Pancreas (tissue), 10 donors: ENCODE data around the gene NAV3. TPM values are rescaled to one million over a fixed set of nuclear protein-coding genes. Genes with fewer than 3 reads are reported as not detected.

Experiments used
- ATAC-seq, 4 donors: fragments of 200-7000 bp; cut with Tn5 transposase; one replicate each; pipeline versions ENCODE4 v1.8.0 to v1.9.1; 2020; ENCODE audit warnings: mild to moderate bottlenecking in 4 of 4, moderate library complexity in 4 of 4
- DNase-seq, 6 donors: peaks; one replicate each; pipeline ENCODE4 v3.0.0-alpha.2; 2020
- FAIRE-seq: peaks from 2 replicates; lab custom pipeline; 2012; peaks lifted over from hg19 to GRCh38; lab: Jason Lieb, UNC
- H3K27ac ChIP-seq, 4 donors: fragments of 200-600 bp; sonication (generic); 1 replicate in 3 of 4; 2 replicates in 1 of 4; pipeline versions ENCODE4 v1.5.0 to v1.8.0; 2020
- H3K27me3 ChIP-seq, 4 donors: fragments of 200-600 bp; one replicate each; pipeline ENCODE4 v1.8.0; 2021
- H3K36me3 ChIP-seq, 3 donors: fragments of 200-600 bp; sonication (generic) in 1 of 3; one replicate each; pipeline versions ENCODE4 v1.5.0 to v1.8.0; 2020 to 2021
- H3K4me1 ChIP-seq, 3 donors: fragments of 200-600 bp; one replicate each; pipeline ENCODE4 v1.8.0; 2021
- H3K4me3 ChIP-seq, 4 donors: fragments of 200-600 bp; sonication (generic) in 2 of 4; one replicate each; pipeline versions ENCODE4 v1.5.0 to v1.8.0; 2020 to 2021
- H3K9me3 ChIP-seq, 4 donors: fragments of 200-600 bp; one replicate each; pipeline ENCODE4 v1.8.0; 2021
- WGBS, 2 donors: extraction: QIAGEN DNeasy Blood & Tissue Kit; methylation state at CpG; one replicate each; pipeline ENCODE4 v1.1.7; 2013; 5-methylcytosine and 5-hydroxymethylcytosine counted together
- intact Hi-C, 3 donors: fragments of 100-400 bp; cut with DNase I; formaldehyde crosslinking; loops; one replicate each; pipeline versions ENCODE4 v1.11.1 to v1.14.2; 2022
- polyA plus RNA-seq, 2 donors: library from polyadenylated mRNA; stranded (reverse); fragments of 200-250 nt; gene quantifications; one replicate each; pipeline ENCODE4 v1.2.3, GENCODE V29; 2013
- total RNA-seq, 6 donors: library from RNA; stranded (reverse); fragmentation: NEBNext Ultra II Directional in 4 of 6; extraction: Animal tissue kit (Norgen Biotek cat#: 25700) in 4 of 6; gene quantifications; one replicate each; pipeline versions ENCODE4 v1.2.1 to v1.2.4, GENCODE V29; 2021 to 2023
- TF ChIP-seq, protein P1 (sequence below), 4 donors: fragments of 200-600 bp; sonication (generic) in 3 of 4; IDR thresholded peaks; one replicate each; pipeline versions ENCODE4 v1.5.0 to v1.8.0; 2021; ENCODE audit warnings: antibody characterized with exemption in 4 of 4
- donor health status: healthy with polysubstance abuse.
- donor health status: DM: no; HTN: no; CAD: no; lungs with moderate emphysema.
- donor health status: DM: no; HTN: no; CAD: no.
- donor health status: control.
- donor health status: control.
- donor health status: Bipolar disorder and iron deficiency.
- donor health status: DM: yes; HTN: yes; CAD: no.
- donor health status: DM: no; HTN: no; CAD: no.
- donor health status: DM: no; HTN: no; CAD: no.
- donor health status: DM: yes; HTN: yes; CAD: no.

The NAV3 gene
- total and polyA plus RNA-seq, 8 donors = 0.46 to 3.7 (median 0.68) TPM

- no peak for FAIRE-seq
- Histone ChIP-seq H3K9me3 (no peaks in the 10 kb centered on the region), H3K36me3 (no peaks in the 10 kb centered on the region), H3K4me1 (no peaks in the 10 kb centered on the region), H3K4me3 (no peak overlapping the region), H3K27ac (no peak overlapping the region), H3K27me3 (no peaks in the 10 kb centered on the region)
- TF ChIP-seq, protein P1, sequence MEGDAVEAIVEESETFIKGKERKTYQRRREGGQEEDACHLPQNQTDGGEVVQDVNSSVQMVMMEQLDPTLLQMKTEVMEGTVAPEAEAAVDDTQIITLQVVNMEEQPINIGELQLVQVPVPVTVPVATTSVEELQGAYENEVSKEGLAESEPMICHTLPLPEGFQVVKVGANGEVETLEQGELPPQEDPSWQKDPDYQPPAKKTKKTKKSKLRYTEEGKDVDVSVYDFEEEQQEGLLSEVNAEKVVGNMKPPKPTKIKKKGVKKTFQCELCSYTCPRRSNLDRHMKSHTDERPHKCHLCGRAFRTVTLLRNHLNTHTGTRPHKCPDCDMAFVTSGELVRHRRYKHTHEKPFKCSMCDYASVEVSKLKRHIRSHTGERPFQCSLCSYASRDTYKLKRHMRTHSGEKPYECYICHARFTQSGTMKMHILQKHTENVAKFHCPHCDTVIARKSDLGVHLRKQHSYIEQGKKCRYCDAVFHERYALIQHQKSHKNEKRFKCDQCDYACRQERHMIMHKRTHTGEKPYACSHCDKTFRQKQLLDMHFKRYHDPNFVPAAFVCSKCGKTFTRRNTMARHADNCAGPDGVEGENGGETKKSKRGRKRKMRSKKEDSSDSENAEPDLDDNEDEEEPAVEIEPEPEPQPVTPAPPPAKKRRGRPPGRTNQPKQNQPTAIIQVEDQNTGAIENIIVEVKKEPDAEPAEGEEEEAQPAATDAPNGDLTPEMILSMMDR (IDR thresholded peaks at IDR 0.05) = no peak
- ATAC-seq = no peak
- DNase-seq = no peak
- intact Hi-C loops = no loop called here
- 36 to 58% methylated on average over 1 of the region's 1 CpG for WGBS, 2 donors
Measured at GRCh38 chr12:77957062-77957461, 126.4 kb downstream of the NAV3 start.

DNA sequence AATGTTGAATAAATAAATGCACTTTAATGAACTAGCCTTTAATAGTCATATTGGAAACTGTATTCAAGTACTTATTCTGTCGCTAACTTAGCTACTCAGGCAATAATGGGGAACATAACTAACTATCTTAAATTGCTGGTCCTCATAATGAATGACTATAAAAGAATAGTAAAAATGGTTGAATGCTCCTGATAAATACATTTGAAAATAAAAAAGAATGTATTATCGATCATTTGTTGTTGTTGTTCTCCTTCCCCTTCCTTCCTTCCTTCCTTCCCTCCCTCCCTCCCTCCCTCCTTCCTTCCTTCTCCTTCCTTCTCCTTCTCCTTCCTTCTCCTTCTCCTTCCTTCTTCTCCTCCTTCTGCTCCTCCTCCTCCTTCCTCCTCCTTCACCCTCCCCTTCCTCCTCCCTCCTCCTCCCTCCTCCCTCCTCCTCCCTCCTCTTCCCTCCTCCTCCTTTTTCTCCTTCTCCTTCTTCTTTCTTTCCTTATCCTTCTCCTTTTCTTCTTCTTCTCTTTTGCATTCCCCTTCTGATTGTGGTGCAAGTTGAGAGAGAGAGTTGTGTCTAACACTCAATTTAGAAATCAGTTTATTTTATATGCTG is 133.0 kb downstream of the NAV3 start:
- H3K9me3 ChIP-seq = no peaks in the 10 kb centered on the region
- H3K27me3 ChIP-seq = no peaks in the 10 kb centered on the region
- no peak overlapping the region for H3K4me3 ChIP-seq
- H3K4me1 ChIP-seq = no peaks in the 10 kb centered on the region
- TF ChIP-seq, protein P1 (IDR thresholded peaks at IDR 0.05) = no peak
- ATAC-seq (no peak), DNase-seq (no peak), FAIRE-seq (no peak)
- no peaks in the 10 kb centered on the region for H3K36me3 ChIP-seq
- WGBS, 2 donors = 85 to 93% methylated on average over 2 of the region's 2 CpGs
- intact Hi-C loops = no loop called here
- H3K27ac ChIP-seq = no peak overlapping the region

DNA sequence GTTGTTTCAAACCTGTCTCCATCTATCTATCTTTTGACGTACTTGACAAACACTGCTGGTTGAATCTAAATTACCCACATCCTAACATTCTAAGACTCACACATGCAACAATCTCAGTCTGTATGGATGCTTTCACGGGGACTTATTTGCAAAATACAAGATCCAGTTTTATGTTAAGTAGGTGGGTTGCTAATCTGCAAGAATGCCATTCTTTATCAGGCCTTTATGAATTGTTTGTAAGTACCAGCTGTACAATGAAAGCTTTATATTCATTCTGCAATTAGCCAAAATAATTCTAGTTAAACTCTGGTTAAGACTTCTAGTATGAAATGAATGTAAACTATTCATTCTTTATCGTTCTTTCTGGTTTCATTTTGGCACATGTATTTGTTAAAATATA is 135.1 kb downstream of the NAV3 start:
- intact Hi-C loops = no loop called here
- Histone ChIP-seq H3K36me3 (no peaks in the 10 kb centered on the region), H3K4me3 (no peak overlapping the region), H3K27ac (no peak overlapping the region), H3K9me3 (no peaks in the 10 kb centered on the region), H3K27me3 (no peaks in the 10 kb centered on the region), H3K4me1 (no peaks in the 10 kb centered on the region)
- no peak for FAIRE-seq
- no peak for ATAC-seq
- no peak for DNase-seq
- 27 to 38% methylated on average over 3 of the region's 3 CpGs for WGBS, 2 donors
- TF ChIP-seq, protein P1 (IDR thresholded peaks at IDR 0.05) = no peak

- H3K27me3 ChIP-seq = no peaks in the 10 kb centered on the region
- no peaks in the 10 kb centered on the region for H3K9me3 ChIP-seq
- intact Hi-C loops = no loop called here
- ATAC-seq = no peak
- H3K27ac ChIP-seq = no peak overlapping the region
- no peak for DNase-seq
- H3K4me3 ChIP-seq = no peak overlapping the region
- TF ChIP-seq, protein P1 (IDR thresholded peaks at IDR 0.05) = no peak
- no peaks in the 10 kb centered on the region for H3K36me3 ChIP-seq
- no peaks in the 10 kb centered on the region for H3K4me1 ChIP-seq
- WGBS, 2 donors = 23 to 35% methylated on average over 2 of the region's 2 CpGs
- no peak for FAIRE-seq
Measured at GRCh38 chr12:77968021-77968420, 137.3 kb downstream of the NAV3 start.

DNA sequence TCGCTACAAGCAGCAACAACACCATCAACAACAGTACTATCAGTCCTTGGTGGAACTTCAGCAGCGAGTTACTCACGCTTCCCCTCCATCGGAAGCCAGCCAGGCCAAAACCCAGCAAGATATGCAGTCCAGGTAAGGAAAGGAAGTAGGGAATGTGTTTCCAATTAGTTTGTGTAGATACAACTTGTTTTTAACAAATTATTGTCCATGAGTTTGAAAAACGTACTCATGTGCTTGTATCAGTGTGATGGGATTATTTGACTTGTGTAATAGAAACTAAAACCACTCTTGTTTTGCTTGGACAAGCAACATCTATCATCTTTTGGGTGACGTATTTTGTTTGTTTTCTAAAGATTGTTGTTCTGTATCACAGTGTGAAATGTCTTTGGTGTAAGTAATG is 137.9 kb downstream of the NAV3 start:
- intact Hi-C loops = no loop called here
- no peaks in the 10 kb centered on the region for H3K9me3 ChIP-seq
- H3K27ac ChIP-seq = no peak overlapping the region
- H3K4me3 ChIP-seq = no peak overlapping the region
- H3K36me3 ChIP-seq = no peaks in the 10 kb centered on the region
- DNase-seq (no peak), FAIRE-seq (no peak), ATAC-seq (no peak)
- H3K27me3 ChIP-seq = no peaks in the 10 kb centered on the region
- TF ChIP-seq, protein P1 (IDR thresholded peaks at IDR 0.05) = no peak
- 60 to 63% methylated on average over 6 of the region's 6 CpGs for WGBS, 2 donors
- no peaks in the 10 kb centered on the region for H3K4me1 ChIP-seq
